Smooth muscle cell (in vitro differentiated cells): ENCODE data around the gene KIAA1755. TPM values are rescaled to one million over a fixed set of nuclear protein-coding genes. Genes with fewer than 3 reads are reported as not detected.
A peak's percentile ranks its signal among the peaks of the same experiment; 100 is the strongest.

ENCODE experiments used
- DNase-seq: peaks from one replicate; lab custom pipeline; 2025; ENCODE audit not compliant: unreplicated experiment; lab: John Stamatoyannopoulos, UW
- H2AFZ ChIP-seq: fragments of 200-600 bp; sonication (generic); 2 replicates; pipeline ENCODE4 v1.6.0; 2016; ENCODE audit warnings: antibody characterized with exemption, low read depth, mild to moderate bottlenecking
- H3F3A ChIP-seq: fragments of 200-600 bp; sonication (generic); 2 replicates; pipeline ENCODE4 v1.6.0; 2017; ENCODE audit warnings: antibody characterized with exemption, low read depth
- H3K27ac ChIP-seq: fragments of 200-600 bp; sonication (generic); 2 replicates; pipeline ENCODE4 v1.5.1; 2016; ENCODE audit warnings: low read depth, mild to moderate bottlenecking
- H3K27me3 ChIP-seq: fragments of 200-600 bp; sonication (generic); 2 replicates; pipeline ENCODE4 v1.6.1; 2016; ENCODE audit warnings: low read depth, mild to moderate bottlenecking
- H3K36me3 ChIP-seq: fragments of 200-600 bp; sonication (generic); 2 replicates; pipeline ENCODE4 v1.5.1; 2016; ENCODE audit warnings: low read depth
- H3K4me1 ChIP-seq: fragments of 200-600 bp; sonication (generic); 2 replicates; pipeline ENCODE4 v1.5.1; 2016; ENCODE audit warnings: low read depth
- H3K4me2 ChIP-seq: fragments of 200-600 bp; sonication (generic); 2 replicates; pipeline ENCODE4 v1.6.0; 2016; ENCODE audit warnings: mild to moderate bottlenecking
- H3K4me3 ChIP-seq: fragments of 200-600 bp; sonication (generic); 2 replicates; pipeline ENCODE4 v1.5.1; 2016; ENCODE audit warnings: mild to moderate bottlenecking
- H3K79me2 ChIP-seq: fragments of 200-600 bp; sonication (generic); 2 replicates; pipeline ENCODE4 v1.6.0; 2016; ENCODE audit warnings: low read depth, mild to moderate bottlenecking
- H3K9ac ChIP-seq: fragments of 200-600 bp; sonication (generic); 2 replicates; pipeline ENCODE4 v1.6.0; 2016; ENCODE audit warnings: low read depth
- H3K9me3 ChIP-seq: fragments of 200-600 bp; sonication (generic); replicated peaks from 2 replicates; pipeline ENCODE4 v1.5.1; 2016; ENCODE audit warnings: low read depth
- H4K20me1 ChIP-seq: fragments of 200-600 bp; sonication (generic); 2 replicates; pipeline ENCODE4 v1.6.0; 2016; ENCODE audit warnings: low read depth
- CTCF ChIP-seq: fragments of 200-600 bp; sonication (generic); IDR thresholded peaks from 2 replicates; pipeline ENCODE4 v1.5.1; 2017; ENCODE audit warnings: borderline replicate concordance, mild to moderate bottlenecking, antibody characterized with exemption; ENCODE audit not compliant: insufficient read depth, poor library complexity, severe bottlenecking
- WGBS: methylation state at CpG from one replicate; pipeline ENCODE4 v1.1.7; 2016; ENCODE audit warnings: low lambda C conversion rate; 5-methylcytosine and 5-hydroxymethylcytosine counted together
- polyA plus RNA-seq: library from polyadenylated mRNA; unstranded; fragments of >200 nt; fragmentation: Nextera tagmentation; extraction: Ambion mirVana; gene quantifications from 2 replicates; pipeline ENCODE4 v1.2.1, GENCODE V29; 2016
- total RNA-seq: library from RNA; depleted of rRNA; stranded (reverse); fragments of >200 nt; gene quantifications from 2 replicates; pipeline ENCODE4 v1.2.3, GENCODE V29; 2014

The KIAA1755 gene
- total and polyA plus RNA-seq, 2 experiments from 2014 or later, result 0.17 TPM; not detected in 1

- Histone ChIP-seq H3K4me1 (no peaks in the 10 kb centered on the region), H3F3A (peaks cover 9% of the 10 kb centered on the region), H3K27me3 (no peaks in the 10 kb centered on the region), H3K79me2 (no peaks in the 10 kb centered on the region), H3K4me2 (peak within 1 kb of the TSS; percentile 84), H3K9me3 (no peaks in the 10 kb centered on the region), H2AFZ (peak within 1 kb of the TSS; percentile 20), H3K9ac (no peak within 1 kb of the TSS), H4K20me1 (no peaks in the 10 kb centered on the region), H3K27ac (no peak within 1 kb of the TSS), H3K4me3 (peak within 1 kb of the TSS; percentile 59), H3K36me3 (no peaks in the 10 kb centered on the region)
- WGBS, result 55% methylated on average over 12 of the region's 46 CpGs
- peak; percentile 85 for TF ChIP-seq CTCF
- peak; percentile 35 for DNase-seq
Measured at GRCh38 chr20:38165089-38165965, 95.2 kb downstream of the KIAA1755 start, which contains the start of gene TGM2. Gene TGM2 (minus strand): TSS chr20:38165270. CDS start chr20:38165198, 72 bp downstream.

GRCh38 chr20:38164624-38165088 lies 95.9 kb downstream of the KIAA1755 start:
- H3K4me2 ChIP-seq, result peak overlapping the region; percentile 84
- H3K9me3 ChIP-seq, result no peaks in the 10 kb centered on the region
- no peaks in the 10 kb centered on the region for H4K20me1 ChIP-seq
- no peaks in the 10 kb centered on the region for H3K79me2 ChIP-seq
- H3K4me3 ChIP-seq, result peak overlapping the region; percentile 59
- no peak overlapping the region for H3K9ac ChIP-seq
- H3K4me1 ChIP-seq, result no peaks in the 10 kb centered on the region
- H3K27ac ChIP-seq, result no peak overlapping the region
- DNase-seq, result no peak
- H3K27me3 ChIP-seq, result no peaks in the 10 kb centered on the region
- no peak overlapping the region for H2AFZ ChIP-seq
- no peak for TF ChIP-seq CTCF
- WGBS, result 72% methylated on average over 14 of the region's 14 CpGs
- no peaks in the 10 kb centered on the region for H3K36me3 ChIP-seq
- peaks cover 12% of the 10 kb centered on the region for H3F3A ChIP-seq

GRCh38 chr20:38164069-38164468 lies 96.5 kb downstream of the KIAA1755 start:
- H3K79me2 ChIP-seq, result no peaks in the 10 kb centered on the region
- no peak for DNase-seq
- H3K4me2 ChIP-seq, result peak overlapping the region; percentile 84

More at GRCh38 chr20:38164069-38164468, 96.5 kb downstream of the KIAA1755 start:
- Histone ChIP-seq H3K9me3 (no peaks in the 10 kb centered on the region), H3K4me1 (no peaks in the 10 kb centered on the region), H3K4me3 (no peak overlapping the region), H3K9ac (no peak overlapping the region), H2AFZ (no peak overlapping the region), H3K27me3 (no peaks in the 10 kb centered on the region), H4K20me1 (no peaks in the 10 kb centered on the region), H3K27ac (no peak overlapping the region), H3F3A (peaks cover 12% of the 10 kb centered on the region), H3K36me3 (no peaks in the 10 kb centered on the region)
- WGBS, result 94% methylated on average over 5 of the region's 5 CpGs
- TF ChIP-seq CTCF, result no peak
